HG03521 (cell line): Measurements from ENCODE around the gene ZNF385C.

Experiments used
- ATAC-seq: cut with Tn5 transposase; IDR thresholded peaks from one replicate; pipeline ENCODE4 v1.9.1; 2021; ENCODE audit warnings: mild to moderate bottlenecking, moderate library complexity; ENCODE audit not compliant: unreplicated experiment

The ZNF385C gene

DNA sequence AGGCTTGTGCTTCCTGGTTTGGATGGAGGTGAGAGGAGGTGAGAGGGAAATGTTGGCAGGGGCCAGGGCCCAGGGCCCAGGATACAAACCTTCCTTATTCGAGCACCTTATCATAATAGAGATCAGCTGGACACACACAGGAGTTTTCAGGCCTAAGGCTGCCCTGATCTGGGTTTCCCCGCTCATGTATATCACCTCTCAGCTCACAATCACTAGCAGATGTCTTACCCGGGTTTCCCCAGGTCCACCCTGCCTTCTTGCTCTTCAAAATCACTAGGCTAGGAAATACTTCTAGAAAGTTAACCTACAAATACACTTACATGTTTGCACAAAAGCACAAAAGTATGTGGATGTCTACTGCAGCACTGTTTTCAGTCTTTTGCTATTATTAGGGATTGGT, 28.6 kb upstream of the ZNF385C start:
- ATAC-seq = no peak

DNA sequence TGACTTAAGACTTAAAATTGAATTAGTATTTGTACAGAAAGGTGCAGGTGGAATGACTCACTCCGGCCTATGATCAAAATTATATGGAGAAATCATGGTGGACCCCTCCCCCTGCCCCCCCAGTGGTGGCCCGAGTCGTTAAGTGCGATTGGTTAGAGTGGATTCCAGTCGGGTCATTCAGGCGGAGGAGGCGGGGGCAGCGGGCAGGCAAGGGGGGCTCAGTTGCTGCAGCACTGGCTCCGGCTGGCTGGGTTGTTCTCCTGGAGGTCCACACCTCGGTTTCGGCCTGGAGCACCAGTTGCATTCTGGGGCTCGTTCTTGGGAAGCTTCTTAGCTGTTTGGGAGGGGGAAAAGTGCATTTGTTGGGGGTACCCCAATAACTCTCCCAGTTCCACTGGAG, 27.3 kb upstream of the ZNF385C start:
- no peak for ATAC-seq

DNA sequence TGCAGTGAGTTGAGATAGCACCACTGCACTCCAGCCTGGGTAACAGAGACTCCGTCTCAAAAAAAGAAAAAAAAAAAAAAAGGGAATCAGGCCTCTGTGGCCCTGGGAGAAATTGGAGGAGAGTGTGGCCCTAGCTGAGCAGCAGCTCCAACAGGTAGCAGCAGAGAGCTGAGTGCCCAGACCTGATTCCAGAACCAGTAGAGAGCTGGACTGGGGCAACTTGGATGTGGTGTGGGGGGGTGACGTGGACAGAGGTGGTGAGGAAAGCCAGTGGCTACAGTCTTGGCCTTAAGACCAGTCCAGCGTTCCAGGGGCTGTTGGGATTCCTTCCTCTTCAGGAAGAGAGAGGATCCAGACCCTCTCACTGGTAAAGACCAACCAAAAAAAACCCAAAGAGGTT, 26.0 kb upstream of the ZNF385C start:
- ATAC-seq = no peak

DNA sequence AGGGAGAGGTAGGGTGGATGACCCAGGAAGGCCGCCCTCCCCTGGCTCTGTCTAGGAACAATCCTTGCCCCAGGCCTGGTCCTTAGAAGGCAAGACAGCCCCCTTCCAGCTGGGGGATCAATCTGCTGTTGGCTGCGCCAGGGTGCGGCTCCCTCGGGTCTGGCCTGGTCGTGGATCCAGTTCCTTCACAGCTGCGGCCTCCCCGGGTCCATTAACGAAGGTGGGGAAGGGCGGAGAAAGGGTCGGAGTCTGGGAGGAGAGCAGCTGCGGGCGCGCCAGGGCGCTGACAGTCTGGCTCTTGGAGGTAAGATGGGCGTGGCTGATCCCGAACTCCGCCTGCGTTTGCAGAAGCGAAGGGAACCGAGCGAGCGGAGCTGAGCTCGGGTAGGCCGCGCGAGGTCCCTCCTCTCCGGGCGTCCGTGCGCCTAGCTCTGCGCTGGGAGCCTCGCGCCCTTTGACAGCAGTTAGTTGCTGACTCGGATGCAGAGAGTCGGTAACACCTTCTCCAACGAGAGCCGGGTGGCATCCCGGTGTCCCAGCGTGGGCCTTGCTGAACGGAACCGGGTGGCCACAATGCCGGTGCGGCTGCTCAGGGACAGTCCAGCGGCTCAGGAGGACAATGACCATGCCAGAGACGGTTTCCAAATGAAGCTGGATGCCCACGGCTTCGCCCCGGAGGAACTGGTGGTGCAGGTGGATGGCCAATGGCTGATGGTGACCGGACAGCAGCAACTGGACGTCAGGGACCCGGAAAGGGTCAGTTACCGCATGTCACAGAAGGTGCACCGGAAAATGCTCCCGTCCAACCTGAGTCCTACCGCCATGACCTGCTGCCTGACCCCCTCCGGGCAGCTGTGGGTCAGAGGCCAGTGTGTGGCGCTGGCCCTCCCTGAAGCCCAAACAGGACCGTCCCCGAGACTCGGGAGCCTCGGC, 24.4 kb upstream of the ZNF385C start, which contains the start of gene HSPB9:
Gene HSPB9 (plus strand): TSS at position 434 of the 933 bp plus-strand sequence. CDS start 47 bp downstream, at position 481.
- ATAC-seq = no peak

DNA sequence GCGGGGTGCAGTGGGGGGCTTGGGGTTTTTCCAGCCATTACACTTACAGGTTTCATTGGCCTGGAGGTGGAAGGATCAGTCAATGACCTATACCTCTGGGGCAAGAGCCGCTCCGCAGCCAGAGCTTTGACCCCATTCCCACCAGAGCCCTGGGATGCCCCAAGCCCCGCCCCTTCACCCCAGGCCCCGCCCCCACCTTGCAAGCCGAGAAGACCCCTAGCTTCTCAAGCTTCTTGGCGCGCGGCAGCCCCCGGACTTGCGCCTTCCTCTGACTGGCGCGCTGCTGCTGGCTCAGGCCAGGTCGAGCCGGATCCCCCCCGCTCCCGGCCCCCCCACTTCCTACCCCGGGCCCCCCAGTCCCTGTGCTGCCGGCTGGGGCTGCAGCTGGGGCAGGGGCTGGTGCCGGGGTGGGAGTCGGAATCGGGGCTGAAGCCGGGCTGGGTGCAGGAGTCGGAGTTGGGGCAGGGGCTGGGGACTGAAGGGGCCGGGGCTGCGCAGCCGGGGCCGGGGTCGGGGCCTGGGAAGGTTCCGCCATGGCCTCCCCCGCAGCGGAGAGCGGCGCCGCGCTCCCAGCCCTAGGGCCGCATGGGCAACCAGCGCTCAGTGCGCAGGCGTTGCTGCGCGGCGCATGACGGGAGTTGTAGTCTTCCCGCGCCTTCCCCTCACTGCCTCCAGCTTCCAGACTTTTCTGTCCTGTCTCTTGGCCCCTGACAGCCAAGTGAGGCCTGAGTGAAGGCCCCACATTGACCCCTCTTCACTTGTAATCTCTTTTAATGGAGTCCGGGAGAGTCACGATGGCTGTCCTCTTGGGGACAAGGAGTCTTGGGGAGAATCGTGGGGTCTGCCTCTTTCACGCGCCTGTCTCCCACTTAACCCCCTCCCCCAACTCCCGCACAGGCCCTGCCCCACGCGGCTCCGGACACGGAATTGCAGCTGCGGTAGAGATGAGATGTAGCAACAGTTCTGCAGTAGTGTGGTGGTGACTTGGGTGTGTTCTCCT, 22.8 kb upstream of the ZNF385C start, which contains the start of gene KAT2A:
Gene KAT2A (minus strand): TSS at position 598 of the 1,000 bp plus-strand sequence. CDS start 63 bp downstream, at position 535.
- no peak for ATAC-seq

DNA sequence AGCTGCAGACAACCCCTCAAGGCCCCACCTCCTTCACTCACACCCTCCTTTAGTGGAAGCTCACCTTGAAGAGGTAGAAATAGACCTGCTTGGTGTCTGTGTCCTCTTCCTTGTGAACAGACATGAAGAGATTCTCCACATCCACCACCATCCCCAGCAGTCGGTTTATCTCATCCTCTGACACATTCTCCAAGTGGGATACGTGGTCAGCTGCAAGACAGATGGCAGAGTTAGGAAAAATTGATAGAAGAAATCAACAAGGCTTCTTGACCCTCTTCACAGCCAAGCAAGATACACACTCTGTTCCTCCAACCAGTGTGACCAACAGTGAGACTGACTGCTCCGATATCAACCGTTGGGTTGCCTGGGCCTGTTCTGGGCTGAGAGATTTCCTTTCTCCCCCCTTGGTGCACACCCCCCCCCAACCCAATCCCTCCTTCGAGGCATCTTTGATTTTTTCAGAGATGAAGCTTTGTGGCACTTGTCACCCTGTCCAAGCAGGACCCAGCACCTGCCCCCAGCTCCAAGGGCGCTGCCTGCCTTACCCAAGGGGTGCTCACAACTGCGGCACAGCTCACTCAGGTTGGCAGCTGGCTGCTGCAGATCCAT, 22.0 kb upstream of the ZNF385C start:
- no peak for ATAC-seq

DNA sequence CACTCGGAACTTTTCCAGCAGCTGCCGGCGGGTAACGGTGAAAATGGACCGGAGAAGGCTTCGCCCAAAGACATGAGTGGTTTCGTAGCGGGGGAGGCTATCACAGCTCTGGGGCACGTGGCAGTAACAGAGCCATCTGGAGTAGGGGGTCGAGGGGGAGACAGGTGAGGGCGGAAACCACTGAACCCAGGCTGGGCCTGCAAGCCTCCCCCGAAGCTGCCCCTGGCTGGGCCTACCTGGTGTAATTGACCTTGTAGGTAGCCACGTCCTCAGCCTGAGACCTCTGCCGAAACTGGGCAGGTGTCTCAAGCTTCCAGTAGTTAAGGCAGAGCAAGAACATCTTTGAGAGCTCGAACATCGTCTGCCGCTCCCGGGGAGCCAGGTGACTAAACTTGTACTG, 21.0 kb upstream of the ZNF385C start:
- ATAC-seq = no peak

DNA sequence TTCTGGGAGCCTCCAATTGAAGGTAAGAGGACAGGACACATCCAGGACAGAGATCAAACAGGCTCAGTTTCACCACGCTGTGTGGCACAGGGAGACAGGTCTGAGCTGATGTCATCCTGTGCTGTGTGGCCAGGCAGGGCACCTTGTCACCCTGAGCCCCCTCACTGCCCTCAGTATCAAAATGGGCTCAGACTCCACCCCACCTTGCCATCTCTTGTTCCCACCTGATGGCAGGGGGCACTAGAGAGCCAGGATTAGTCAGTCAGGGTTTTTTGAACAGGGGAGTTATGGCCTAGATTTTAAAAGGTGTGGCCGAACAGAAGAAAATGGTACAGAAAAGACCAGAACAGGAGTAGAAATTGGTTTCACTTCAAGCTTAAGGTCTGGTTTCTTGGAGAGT, 20.3 kb upstream of the ZNF385C start:
- ATAC-seq = no peak

DNA sequence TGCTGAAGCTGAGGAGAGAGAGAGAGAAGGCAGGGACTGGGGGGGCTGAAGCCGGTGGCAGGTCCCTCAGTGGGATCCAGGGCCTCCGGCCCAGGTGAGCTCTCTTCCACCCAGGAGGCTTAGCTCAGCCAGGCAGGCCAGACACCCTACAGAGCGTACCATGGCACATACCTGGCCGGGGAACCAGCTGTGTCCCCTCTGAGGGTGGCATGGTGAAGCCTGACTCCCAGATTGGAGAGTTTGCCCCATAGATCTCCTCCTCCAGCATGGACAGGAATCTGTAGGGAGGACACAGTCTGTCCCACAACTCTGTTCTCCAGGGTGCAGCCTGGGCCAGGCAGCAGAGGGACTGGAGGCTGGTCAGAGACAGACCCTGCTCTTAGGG, 19.8 kb upstream of the ZNF385C start:
- no peak for ATAC-seq

DNA sequence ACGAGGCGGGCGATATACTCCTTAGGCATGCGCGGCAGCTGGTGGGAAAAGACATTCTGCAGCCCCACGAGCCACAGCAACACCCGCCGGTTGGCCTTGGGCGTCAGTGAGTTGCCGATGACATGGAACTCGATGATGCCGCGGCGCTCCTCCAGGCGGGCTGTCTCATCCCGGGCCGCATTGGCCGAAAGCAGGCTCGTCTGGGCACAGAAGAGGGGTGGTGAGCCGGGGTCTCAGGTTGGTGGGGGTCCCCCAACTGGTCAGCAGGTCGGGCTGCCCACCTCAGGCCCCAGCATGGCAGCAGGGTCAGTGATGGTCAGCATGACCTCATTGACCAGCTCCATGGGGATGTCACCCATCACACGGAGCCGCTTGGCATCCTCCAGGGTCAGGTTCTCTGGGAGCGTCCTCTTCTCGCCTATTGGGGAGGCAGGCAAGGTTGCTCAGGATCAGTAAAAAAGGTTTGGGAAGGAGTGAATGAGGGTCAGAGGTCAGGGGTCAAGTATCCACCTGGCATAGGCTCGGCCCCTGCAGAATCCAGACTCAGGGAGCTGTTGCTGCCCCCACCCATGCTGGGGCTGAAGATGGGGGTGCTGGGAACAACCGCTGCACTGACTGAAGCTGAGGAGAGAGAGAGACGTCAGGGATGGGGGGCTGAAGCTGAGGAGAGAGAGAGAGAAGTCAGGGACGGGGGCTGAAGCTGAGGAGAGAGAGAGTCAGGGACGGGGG, 19.3 kb upstream of the ZNF385C start:
- ATAC-seq = no peak

DNA sequence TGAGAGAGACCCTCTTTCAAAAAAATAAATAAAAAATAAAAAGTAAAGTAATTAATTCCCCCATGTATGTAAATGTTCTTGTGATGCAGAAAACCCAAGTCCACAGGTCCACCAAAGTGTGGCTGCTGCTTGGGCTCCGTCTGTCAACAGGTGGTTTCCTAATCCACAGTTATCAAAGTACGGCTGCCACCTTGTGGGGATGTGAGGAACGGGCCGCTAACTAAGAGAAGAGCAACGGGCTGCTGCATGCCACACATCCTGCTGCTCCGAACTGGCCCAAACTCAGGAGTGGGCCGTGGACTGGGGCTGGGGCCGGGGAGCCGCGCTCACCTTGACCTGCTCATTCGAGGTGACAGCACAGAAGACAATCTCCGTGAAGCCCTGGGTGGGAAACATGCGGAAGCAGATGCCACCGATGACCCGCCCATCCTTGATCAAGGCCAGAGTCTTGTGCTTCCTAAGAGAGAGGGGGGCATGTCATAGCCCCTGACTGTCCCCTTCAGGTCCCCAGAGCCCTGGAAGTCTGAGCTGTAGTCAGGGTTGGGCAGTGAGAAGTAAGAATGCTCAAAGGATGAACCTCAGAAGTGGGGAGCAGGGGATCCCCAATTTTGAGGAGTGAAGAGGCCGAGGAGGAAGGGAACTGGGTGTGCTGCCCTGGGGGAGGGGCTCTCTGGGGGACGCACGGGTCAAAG, 18.6 kb upstream of the ZNF385C start:
- no peak for ATAC-seq

DNA sequence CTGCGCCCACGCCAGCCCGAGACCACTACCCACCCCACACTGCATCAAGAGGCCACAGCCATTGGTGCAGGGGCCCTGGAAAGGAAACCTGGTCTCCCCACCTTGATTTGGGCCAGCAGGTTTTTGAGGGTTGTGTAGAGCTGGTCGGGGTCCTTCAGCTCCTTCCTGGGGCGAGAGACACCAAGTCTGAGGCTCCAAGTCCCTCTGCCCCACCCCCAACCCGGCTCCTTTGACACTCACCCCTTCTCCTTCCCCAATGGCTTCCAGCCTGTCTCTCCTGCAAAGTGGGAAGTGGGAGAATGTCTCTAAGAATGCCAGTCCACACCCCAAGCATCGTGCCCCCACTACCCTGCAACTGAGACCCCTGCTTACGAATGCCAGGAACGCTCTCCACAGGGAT, 15.8 kb upstream of the ZNF385C start:
- ATAC-seq = no peak

DNA sequence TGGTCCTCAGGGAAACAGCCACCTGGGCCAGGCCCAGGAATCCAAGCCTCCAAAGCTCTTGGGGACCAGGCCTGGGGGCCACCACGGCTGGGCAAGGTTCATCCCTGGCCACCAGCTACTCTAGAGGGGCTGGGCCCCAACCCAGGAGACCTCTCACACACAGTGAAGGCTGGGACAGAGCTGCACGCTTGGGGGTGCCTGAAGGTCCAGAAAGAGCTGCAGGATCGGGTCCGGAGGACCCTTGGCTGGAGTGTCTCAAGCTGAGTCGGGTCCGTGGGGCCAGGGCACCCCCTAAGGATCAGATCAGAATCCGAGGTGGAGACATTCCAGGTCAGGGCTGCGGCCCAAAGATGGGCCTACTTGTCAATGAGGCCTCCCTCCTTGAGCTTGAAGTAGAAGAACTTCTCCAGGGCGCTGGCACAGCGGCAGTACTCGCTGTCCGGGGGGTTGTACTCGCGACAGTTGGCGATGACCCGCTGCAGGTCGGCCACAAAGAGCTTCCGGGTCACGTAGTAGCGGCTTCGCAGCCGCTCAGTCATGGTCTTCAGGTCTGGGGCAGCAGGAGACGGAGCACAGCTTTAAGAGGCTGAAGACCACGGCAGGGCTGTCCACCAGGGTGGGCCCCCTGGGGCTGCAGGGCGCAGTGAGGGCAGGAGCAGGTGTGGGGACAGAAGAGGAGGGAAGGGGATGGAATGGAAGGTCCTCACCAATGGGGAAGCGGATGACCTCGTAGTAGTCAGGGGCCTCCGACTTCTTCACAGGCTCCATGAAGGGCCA, 15.2 kb upstream of the ZNF385C start:
- ATAC-seq = no peak

DNA sequence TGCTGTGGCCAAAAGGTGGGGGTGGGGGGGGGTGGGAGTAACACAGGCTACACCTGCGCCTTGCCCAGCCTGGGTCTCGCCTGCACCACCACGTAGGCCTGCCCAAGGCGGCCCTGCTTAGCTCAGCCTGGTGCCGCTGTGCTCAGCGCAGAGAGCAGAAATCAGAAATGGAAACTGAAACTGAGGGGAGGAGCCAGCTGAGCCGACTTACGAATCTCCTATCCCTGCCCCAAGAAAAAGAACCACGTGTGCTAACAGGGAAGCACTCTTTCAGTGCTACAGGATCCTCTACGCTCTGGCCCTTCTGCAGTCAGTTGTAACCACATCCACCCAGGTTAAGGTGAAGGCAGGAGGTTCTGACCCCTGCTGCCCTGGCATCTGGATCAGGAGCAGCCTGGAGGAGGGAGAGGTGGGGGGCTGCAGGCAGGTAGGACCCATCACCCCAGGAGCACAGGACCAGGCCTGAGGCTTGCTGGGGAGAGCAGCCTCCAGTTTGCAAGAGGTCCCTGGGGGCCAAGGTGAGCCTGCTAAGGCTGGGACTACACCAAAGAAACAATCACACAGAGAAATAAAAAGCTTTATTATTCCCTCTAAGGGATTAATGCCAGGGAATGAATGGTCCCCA, 14.4 kb upstream of the ZNF385C start, which contains the start of gene DHX58:
Gene DHX58 (minus strand): TSS at position 163 of the 625 bp plus-strand sequence. CDS start 822 bp downstream, outside the sequence.
- ATAC-seq = peak; percentile 53

DNA sequence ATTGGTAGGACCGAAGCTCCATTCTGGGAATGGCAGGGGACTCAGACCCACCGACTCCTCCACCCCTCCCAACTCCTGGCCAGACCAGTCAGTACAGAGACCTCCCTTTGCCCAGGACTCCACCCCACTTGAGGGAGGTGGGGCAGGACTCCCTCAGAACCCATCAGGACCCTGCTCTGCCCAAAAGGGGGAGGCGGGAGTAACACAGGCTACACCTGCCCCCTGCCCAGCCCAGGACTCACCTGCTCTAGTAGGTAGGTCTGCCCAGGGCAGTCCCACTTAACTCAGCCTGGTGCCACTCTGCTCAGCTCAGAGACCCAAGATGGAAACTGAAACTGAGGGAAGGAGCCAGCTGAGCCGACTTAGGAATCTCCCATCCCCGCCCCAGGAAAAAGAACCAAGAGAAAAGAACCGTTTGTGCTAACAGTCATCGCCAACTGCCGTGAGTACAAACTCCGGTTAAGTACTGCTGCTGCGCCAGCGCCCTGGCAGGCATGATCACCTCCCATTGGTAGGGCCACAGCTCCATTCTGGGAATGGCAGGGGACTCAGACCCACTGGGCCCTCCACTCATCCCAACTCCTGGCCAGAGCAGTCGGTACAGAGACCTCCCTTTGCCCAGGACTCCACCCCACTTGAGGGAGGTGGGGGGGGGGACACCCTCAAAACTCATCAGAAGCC, 13.7 kb upstream of the ZNF385C start:
- peak; percentile 10 for ATAC-seq

DNA sequence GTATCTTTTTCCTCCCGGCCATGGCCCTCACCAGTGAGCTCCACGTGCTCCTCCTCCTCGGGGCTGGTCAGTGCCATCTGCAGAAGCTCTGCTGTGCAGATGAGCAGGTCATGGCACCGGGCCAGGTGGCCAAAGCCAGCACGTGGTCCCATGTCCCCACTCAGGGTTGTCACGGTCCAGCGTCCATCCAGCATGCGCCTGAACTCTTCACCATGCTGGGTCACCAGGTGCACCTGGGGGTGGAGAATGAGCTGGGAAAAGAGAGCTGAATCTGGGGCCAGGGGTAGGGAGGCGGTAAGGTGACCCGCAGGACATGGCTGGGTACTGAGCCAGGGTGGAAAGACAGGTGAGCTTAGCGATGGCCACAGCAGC, 13.0 kb upstream of the ZNF385C start:
- ATAC-seq = no peak

DNA sequence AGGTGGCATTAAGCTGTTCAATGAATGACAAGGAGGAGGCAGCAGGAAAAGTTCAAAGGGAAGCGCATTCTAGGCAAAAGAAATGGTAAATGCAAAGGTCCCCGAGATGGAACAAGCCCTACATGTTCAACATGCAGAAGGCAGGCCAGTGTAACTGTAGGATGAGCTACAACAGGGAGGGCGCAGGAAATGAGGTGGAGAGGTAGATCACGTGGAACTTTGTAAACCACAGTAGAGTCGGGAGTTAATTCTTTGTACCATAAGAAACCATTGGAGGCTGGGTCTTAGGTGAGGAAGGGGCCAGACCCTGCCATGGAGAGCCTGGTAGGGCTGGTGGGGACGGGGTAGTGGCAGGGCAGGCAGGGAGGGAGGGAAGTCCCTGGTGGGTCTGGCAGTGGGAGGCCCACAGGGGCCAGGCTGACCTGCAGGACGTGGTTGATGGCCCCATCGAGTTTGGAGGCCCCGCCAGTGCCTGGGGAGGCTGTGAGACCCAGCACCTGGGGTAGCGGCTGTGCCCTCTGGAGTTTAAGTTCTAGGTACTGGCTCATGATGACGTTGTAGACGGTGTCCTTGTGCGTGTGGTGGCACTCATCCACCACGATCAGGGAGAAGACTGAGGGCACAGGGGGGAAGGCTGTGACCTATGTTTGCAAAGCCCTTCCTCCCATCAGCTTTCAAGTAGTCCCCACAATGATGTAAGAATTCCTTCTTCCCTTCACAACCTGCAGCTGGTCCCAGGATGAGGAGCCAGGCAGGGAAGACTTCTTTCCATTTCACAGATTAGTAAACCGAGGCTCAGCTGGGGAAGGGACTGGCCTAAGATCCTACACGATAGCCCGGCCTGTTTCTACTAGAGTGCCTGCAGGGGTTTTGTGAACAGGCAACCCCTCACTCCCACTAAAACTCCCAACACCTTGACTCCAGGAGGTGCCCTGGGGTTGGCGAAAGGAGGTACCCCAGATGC, 12.3 kb upstream of the ZNF385C start:
- no peak for ATAC-seq
